Stimulated activated effector memory CD8-positive, alpha-beta T cell treated with anti-CD3 and anti-CD28 coated beads, Interleukin-12 subunit alpha, Interleukin-12 subunit beta, amount 100 ng/mL, for 72 hours (primary cell): ENCODE results near the gene CDH15.
A peak's percentile ranks its signal among the peaks of the same experiment; 100 is the strongest.

ENCODE experiments used
- ATAC-seq: fragments of 150-1000 bp; cut with Tn5 transposase; 2 replicates; pipeline ENCODE4 v1.10.0; 2021
- DNase-seq, 2 donors: peaks; one replicate each; pipeline ENCODE4 v3.0.0; 2021 to 2022; ENCODE audit warnings: low spot score in 2 of 2
- H3K27ac Mint-ChIP-seq: one replicate; pipeline ENCODE4 v1.8.0; 2022; ENCODE audit warnings: mild to moderate bottlenecking, mixed read lengths
- H3K36me3 Mint-ChIP-seq: one replicate; pipeline ENCODE4 v1.8.0; 2022; ENCODE audit warnings: mild to moderate bottlenecking, mixed read lengths
- H3K4me1 Mint-ChIP-seq: one replicate; pipeline ENCODE4 v1.8.0; 2022; ENCODE audit warnings: mixed read lengths
- H3K4me3 Mint-ChIP-seq: one replicate; pipeline ENCODE4 v1.8.0; 2022; ENCODE audit warnings: mild to moderate bottlenecking, mixed read lengths
- H3K9me3 Mint-ChIP-seq: one replicate; pipeline ENCODE4 v1.8.0; 2022; ENCODE audit warnings: mixed read lengths

The CDH15 gene

GRCh38 chr16:89171216-89172170 is at the start of gene CDH15:
Gene CDH15 (plus strand): TSS chr16:89171748. CDS start chr16:89171832, 84 bp downstream.
- peak within 1 kb of the TSS; percentile 55 for H3K27ac Mint-ChIP-seq
- peaks cover 9% of the 10 kb centered on the region for H3K4me1 Mint-ChIP-seq
- DNase-seq (peak; percentile 75 to 88), ATAC-seq (peak; percentile 90)
- H3K9me3 Mint-ChIP-seq, result no peaks in the 10 kb centered on the region
- peak within 1 kb of the TSS; percentile 72 for H3K4me3 Mint-ChIP-seq
- H3K36me3 Mint-ChIP-seq, result no peaks in the 10 kb centered on the region

GRCh38 chr16:89122322-89122851 is 49.2 kb upstream of the CDH15 start:
- no peak overlapping the region for H3K4me3 Mint-ChIP-seq
- peak overlapping the region; percentile 74 for H3K27ac Mint-ChIP-seq
- H3K36me3 Mint-ChIP-seq, result peaks cover 40% of the 10 kb centered on the region
- no peak for ATAC-seq
- DNase-seq, result no peak
- H3K4me1 Mint-ChIP-seq, result peaks cover 19% of the 10 kb centered on the region
- no peaks in the 10 kb centered on the region for H3K9me3 Mint-ChIP-seq

GRCh38 chr16:89123001-89123830 is 48.3 kb upstream of the CDH15 start:
- Mint-ChIP-seq H3K4me1 (peaks cover 19% of the 10 kb centered on the region), H3K4me3 (no peak overlapping the region), H3K9me3 (no peaks in the 10 kb centered on the region), H3K36me3 (peaks cover 35% of the 10 kb centered on the region), H3K27ac (peak overlapping the region; percentile 43)
- DNase-seq, result no peak
- ATAC-seq, result no peak

- H3K4me3 Mint-ChIP-seq, result no peak overlapping the region
- DNase-seq (no peak), ATAC-seq (no peak)
- no peak overlapping the region for H3K27ac Mint-ChIP-seq
- H3K4me1 Mint-ChIP-seq, result peaks cover 19% of the 10 kb centered on the region
- H3K9me3 Mint-ChIP-seq, result no peaks in the 10 kb centered on the region
- peaks cover 33% of the 10 kb centered on the region for H3K36me3 Mint-ChIP-seq
These were observed 47.8 kb upstream of the CDH15 start for GRCh38 chr16:89123831-89124100.

GRCh38 chr16:89129378-89129777 is 42.2 kb upstream of the CDH15 start:
- ATAC-seq (no peak), DNase-seq (no peak)
- Mint-ChIP-seq H3K36me3 (peaks cover 34% of the 10 kb centered on the region), H3K9me3 (no peaks in the 10 kb centered on the region), H3K4me1 (peaks cover 5% of the 10 kb centered on the region), H3K27ac (peak overlapping the region; percentile 63), H3K4me3 (no peak overlapping the region)

GRCh38 chr16:89130448-89130847 is 41.1 kb upstream of the CDH15 start:
- Mint-ChIP-seq H3K36me3 (peaks cover 42% of the 10 kb centered on the region), H3K4me3 (no peak overlapping the region)
- no peak for ATAC-seq

GRCh38 chr16:89131783-89132182 is 39.8 kb upstream of the CDH15 start:
- Mint-ChIP-seq H3K27ac (no peak overlapping the region), H3K36me3 (peaks cover 42% of the 10 kb centered on the region), H3K4me1 (no peaks in the 10 kb centered on the region), H3K9me3 (no peaks in the 10 kb centered on the region), H3K4me3 (no peak overlapping the region)
- no peak for ATAC-seq
- DNase-seq, result no peak

More at GRCh38 chr16:89130448-89130847, 41.1 kb upstream of the CDH15 start:
- H3K27ac Mint-ChIP-seq, result no peak overlapping the region
- no peaks in the 10 kb centered on the region for H3K9me3 Mint-ChIP-seq
- H3K4me1 Mint-ChIP-seq, result peaks cover 5% of the 10 kb centered on the region
- DNase-seq, result no peak

GRCh38 chr16:89132194-89133005 is 39.1 kb upstream of the CDH15 start:
- no peaks in the 10 kb centered on the region for H3K4me1 Mint-ChIP-seq
- peaks cover 42% of the 10 kb centered on the region for H3K36me3 Mint-ChIP-seq
- H3K9me3 Mint-ChIP-seq, result no peaks in the 10 kb centered on the region
- DNase-seq (no peak), ATAC-seq (no peak)
- no peak overlapping the region for H3K27ac Mint-ChIP-seq
- no peak overlapping the region for H3K4me3 Mint-ChIP-seq

GRCh38 chr16:89133457-89134127 is 38.0 kb upstream of the CDH15 start:
- DNase-seq (no peak), ATAC-seq (no peak)
- Mint-ChIP-seq H3K4me3 (no peak overlapping the region), H3K36me3 (peaks cover 39% of the 10 kb centered on the region), H3K4me1 (no peaks in the 10 kb centered on the region), H3K9me3 (no peaks in the 10 kb centered on the region), H3K27ac (no peak overlapping the region)

GRCh38 chr16:89134269-89134668 is 37.3 kb upstream of the CDH15 start:
- Mint-ChIP-seq H3K27ac (no peak overlapping the region), H3K36me3 (peaks cover 36% of the 10 kb centered on the region), H3K4me1 (no peaks in the 10 kb centered on the region), H3K9me3 (no peaks in the 10 kb centered on the region), H3K4me3 (no peak overlapping the region)
- DNase-seq, result no peak
- ATAC-seq, result no peak

- ATAC-seq, result no peak
- Mint-ChIP-seq H3K9me3 (no peaks in the 10 kb centered on the region), H3K4me3 (no peak overlapping the region), H3K27ac (no peak overlapping the region), H3K4me1 (no peaks in the 10 kb centered on the region), H3K36me3 (peaks cover 41% of the 10 kb centered on the region)
- DNase-seq, result no peak
These were observed 36.4 kb upstream of the CDH15 start for GRCh38 chr16:89135166-89135565.

- Mint-ChIP-seq H3K9me3 (no peaks in the 10 kb centered on the region), H3K4me3 (no peak overlapping the region), H3K4me1 (no peaks in the 10 kb centered on the region), H3K36me3 (peaks cover 44% of the 10 kb centered on the region), H3K27ac (no peak overlapping the region)
- no peak for ATAC-seq
- no peak for DNase-seq
These were observed 35.4 kb upstream of the CDH15 start for GRCh38 chr16:89135971-89136765.

- Mint-ChIP-seq H3K27ac (no peak overlapping the region), H3K9me3 (no peaks in the 10 kb centered on the region), H3K4me3 (no peak overlapping the region), H3K4me1 (no peaks in the 10 kb centered on the region), H3K36me3 (peaks cover 44% of the 10 kb centered on the region)
- ATAC-seq (no peak), DNase-seq (no peak)
These were observed 34.6 kb upstream of the CDH15 start for GRCh38 chr16:89136931-89137330.
